OCI-LY1 (cell line): ENCODE measurements around the gene TNFAIP6.

Experiments used
- EZH2 ChIP-seq: fragments of 200-600 bp; sonication (generic), shearing (Covaris generic); IDR thresholded peaks from 2 replicates; pipeline ENCODE4 v1.8.0; 2017; ENCODE audit warnings: borderline replicate concordance, mixed run types, mild to moderate bottlenecking, antibody characterized with exemption, low read length, moderate library complexity, mixed read lengths
- TF ChIP-seq, protein P1 (sequence below): fragments of 200-600 bp; sonication (generic), shearing (Covaris generic); IDR thresholded peaks from 2 replicates; pipeline ENCODE4 v1.5.1; 2017; ENCODE audit warnings: mild to moderate bottlenecking, antibody characterized with exemption, low read length, moderate library complexity, mixed read lengths

DNA sequence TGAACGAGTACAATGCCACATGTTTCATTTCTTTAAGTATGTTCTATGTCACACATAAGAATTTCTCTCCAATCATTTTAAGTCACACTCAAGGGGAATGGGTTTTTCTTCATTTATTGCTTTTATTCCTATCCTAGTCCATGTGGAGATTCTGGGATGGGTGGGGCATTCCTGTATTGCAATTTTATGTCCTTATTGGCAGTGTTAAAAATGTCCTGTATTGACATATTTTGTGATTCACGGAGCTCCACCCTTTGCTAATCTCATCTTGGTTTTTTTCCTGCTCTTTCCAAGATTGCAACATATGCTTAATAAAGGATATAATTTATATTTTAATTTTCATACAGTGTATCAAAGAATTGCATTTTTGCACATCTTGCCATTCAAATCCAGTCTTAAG, 3.4 kb upstream of the TNFAIP6 start:
- TF ChIP-seq, protein P1, sequence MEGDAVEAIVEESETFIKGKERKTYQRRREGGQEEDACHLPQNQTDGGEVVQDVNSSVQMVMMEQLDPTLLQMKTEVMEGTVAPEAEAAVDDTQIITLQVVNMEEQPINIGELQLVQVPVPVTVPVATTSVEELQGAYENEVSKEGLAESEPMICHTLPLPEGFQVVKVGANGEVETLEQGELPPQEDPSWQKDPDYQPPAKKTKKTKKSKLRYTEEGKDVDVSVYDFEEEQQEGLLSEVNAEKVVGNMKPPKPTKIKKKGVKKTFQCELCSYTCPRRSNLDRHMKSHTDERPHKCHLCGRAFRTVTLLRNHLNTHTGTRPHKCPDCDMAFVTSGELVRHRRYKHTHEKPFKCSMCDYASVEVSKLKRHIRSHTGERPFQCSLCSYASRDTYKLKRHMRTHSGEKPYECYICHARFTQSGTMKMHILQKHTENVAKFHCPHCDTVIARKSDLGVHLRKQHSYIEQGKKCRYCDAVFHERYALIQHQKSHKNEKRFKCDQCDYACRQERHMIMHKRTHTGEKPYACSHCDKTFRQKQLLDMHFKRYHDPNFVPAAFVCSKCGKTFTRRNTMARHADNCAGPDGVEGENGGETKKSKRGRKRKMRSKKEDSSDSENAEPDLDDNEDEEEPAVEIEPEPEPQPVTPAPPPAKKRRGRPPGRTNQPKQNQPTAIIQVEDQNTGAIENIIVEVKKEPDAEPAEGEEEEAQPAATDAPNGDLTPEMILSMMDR = no peak
- no peak for TF ChIP-seq EZH2
